Peyer's patch (tissue), 4 donors: ENCODE results near the gene TCEA2.

Experiments
- POLR2A ChIP-seq, 2 donors: fragments of 450-650 bp; IDR thresholded peaks; one replicate each; pipeline ENCODE4 v1.5.1; 2017; ENCODE audit warnings: antibody characterized with exemption in 2 of 2, mild to moderate bottlenecking in 2 of 2, moderate library complexity in 2 of 2
- TF ChIP-seq, protein P1 (sequence below), 6 experiments: fragments of 450-650 bp in 4 of 6; fragments of 200-600 bp in 2 of 6; sonication (generic) in 1 of 6; IDR thresholded peaks; one replicate each; pipeline ENCODE4 v1.5.1; 2017 to 2019; ENCODE audit warnings: antibody characterized with exemption in 6 of 6, mild to moderate bottlenecking in 3 of 6, moderate library complexity in 1 of 6

DNA sequence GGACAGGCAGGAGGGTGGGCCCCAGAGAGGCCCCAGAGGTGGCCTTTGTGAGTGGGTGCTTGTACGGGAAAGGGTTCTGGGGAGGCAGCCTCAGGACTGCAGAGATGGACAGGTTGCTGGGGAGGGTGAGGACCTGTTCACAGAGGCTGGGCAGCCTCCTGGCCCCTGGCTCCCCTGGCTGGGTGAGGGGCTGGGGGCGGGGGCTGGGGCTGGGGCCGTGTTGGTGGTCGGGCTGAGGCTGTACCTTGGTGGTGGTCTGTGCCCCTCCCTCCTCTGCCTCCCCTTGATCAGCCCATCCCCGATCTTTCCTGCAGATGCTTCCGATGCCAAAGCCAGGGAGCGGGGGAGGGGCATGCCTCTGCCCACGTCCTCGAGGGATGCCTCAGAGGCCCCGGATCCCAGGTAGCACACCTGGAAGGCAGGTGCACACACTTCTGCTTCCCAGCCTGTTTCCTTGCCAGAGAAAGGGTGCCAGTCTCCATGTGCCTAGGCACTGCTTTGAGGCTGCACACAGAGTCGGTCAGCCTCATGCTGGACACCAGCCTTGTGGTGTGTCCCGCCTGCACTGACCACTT lies 4.8 kb downstream of the TCEA2 start:
- TF ChIP-seq, protein P1, sequence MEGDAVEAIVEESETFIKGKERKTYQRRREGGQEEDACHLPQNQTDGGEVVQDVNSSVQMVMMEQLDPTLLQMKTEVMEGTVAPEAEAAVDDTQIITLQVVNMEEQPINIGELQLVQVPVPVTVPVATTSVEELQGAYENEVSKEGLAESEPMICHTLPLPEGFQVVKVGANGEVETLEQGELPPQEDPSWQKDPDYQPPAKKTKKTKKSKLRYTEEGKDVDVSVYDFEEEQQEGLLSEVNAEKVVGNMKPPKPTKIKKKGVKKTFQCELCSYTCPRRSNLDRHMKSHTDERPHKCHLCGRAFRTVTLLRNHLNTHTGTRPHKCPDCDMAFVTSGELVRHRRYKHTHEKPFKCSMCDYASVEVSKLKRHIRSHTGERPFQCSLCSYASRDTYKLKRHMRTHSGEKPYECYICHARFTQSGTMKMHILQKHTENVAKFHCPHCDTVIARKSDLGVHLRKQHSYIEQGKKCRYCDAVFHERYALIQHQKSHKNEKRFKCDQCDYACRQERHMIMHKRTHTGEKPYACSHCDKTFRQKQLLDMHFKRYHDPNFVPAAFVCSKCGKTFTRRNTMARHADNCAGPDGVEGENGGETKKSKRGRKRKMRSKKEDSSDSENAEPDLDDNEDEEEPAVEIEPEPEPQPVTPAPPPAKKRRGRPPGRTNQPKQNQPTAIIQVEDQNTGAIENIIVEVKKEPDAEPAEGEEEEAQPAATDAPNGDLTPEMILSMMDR (IDR thresholded peaks at IDR 0.05) = no peak
- no peak for TF ChIP-seq POLR2A (IDR thresholded peaks at IDR 0.05)
